Measurements from ENCODE around the gene MYO7A. TPM values are rescaled to one million over a fixed set of nuclear protein-coding genes. Genes with fewer than 3 reads are reported as not detected.

MYO7A gene
- polyA plus RNA-seq, 1 donor (not counting 4 experiments of a cell fraction or from before 2014, with no cell fraction given), result 0.75 TPM

- no peak for FAIRE-seq
- no peaks in the 10 kb centered on the region for H3K79me2 ChIP-seq (ENCODE audit: control insufficient read depth, insufficient read depth, low read length)
Measured at GRCh38 chr11:77140231-77140851, 12.3 kb downstream of the MYO7A start.

GRCh38 chr11:77141034-77141433 lies 13.0 kb downstream of the MYO7A start:
- Histone ChIP-seq H3K79me2 (ENCODE audit: control insufficient read depth, insufficient read depth, low read length) (no peaks in the 10 kb centered on the region), H3K4me2 (ENCODE audit: control insufficient read depth, extremely low read depth, insufficient read depth, low read depth, low read length) (no peak overlapping the region), H3K4me1 (ENCODE audit: control insufficient read depth, extremely low read depth, insufficient read depth, low read length) (no peaks in the 10 kb centered on the region), H2AFZ (ENCODE audit: control insufficient read depth, low read length) (no peak overlapping the region), H3K36me3 (ENCODE audit: control insufficient read depth in 2 of 2, extremely low read depth in 1 of 2, insufficient read depth in 2 of 2, low read length in 2 of 2) (no peaks in the 10 kb centered on the region), H4K20me1 (ENCODE audit: control insufficient read depth, extremely low read depth, insufficient read depth, low read length) (no peaks in the 10 kb centered on the region), H3K9me3 (ENCODE audit: control insufficient read depth, low read depth, low read length) (no peaks in the 10 kb centered on the region), H3K27me3 (ENCODE audit: control insufficient read depth, extremely low read depth, insufficient read depth, low read length) (peaks cover 25% of the 10 kb centered on the region), H3K9me1 (ENCODE audit: control insufficient read depth, extremely low read depth, insufficient read depth, low read length) (no peaks in the 10 kb centered on the region), H3K9ac (ENCODE audit: control insufficient read depth, extremely low read depth, insufficient read depth, low read length) (no peak overlapping the region), H3K4me3 (ENCODE audit: control insufficient read depth in 2 of 3, extremely low read depth in 1 of 3, insufficient read depth in 2 of 3, low read depth in 1 of 3, low read length in 3 of 3) (no peak overlapping the region), H3K27ac (ENCODE audit: control insufficient read depth, insufficient read depth, low read length) (no peak overlapping the region)
- no peak for FAIRE-seq
- dilution Hi-C loops (cut with MboI; ENCODE audit: extremely low pct_ligation_motif_present, low sequenced_read_pairs), result no loop called here
- no peak for DNase-seq (ENCODE audit: low read depth, low spot score)
- no peak for TF ChIP-seq CTCF (optimal IDR thresholded peaks at IDR 0.05 in 1 of 3, IDR thresholded peaks at IDR 0.05 in 1 of 3, conservative IDR thresholded peaks at IDR 0.05 in 1 of 3; ENCODE audit: extremely low read depth in 1 of 3, insufficient read depth in 2 of 3, low read length in 3 of 3)
- TF ChIP-seq EZH2 (IDR thresholded peaks at IDR 0.05; ENCODE audit: low read length), result no peak

More at GRCh38 chr11:77140231-77140851, 12.3 kb downstream of the MYO7A start:
- no peaks in the 10 kb centered on the region for H3K9me1 ChIP-seq (ENCODE audit: control insufficient read depth, extremely low read depth, insufficient read depth, low read length)
- no peak overlapping the region for H3K27ac ChIP-seq (ENCODE audit: control insufficient read depth, insufficient read depth, low read length)
- DNase-seq (ENCODE audit: low read depth, low spot score), result no peak
- H3K27me3 ChIP-seq (ENCODE audit: control insufficient read depth, extremely low read depth, insufficient read depth, low read length), result peaks cover 23% of the 10 kb centered on the region
- no peaks in the 10 kb centered on the region for H3K36me3 ChIP-seq (ENCODE audit: control insufficient read depth in 2 of 2, extremely low read depth in 1 of 2, insufficient read depth in 2 of 2, low read length in 2 of 2)
- no peaks in the 10 kb centered on the region for H3K4me1 ChIP-seq (ENCODE audit: control insufficient read depth, extremely low read depth, insufficient read depth, low read length)
- H3K9ac ChIP-seq (ENCODE audit: control insufficient read depth, extremely low read depth, insufficient read depth, low read length), result no peak overlapping the region
- no peak overlapping the region for H3K4me2 ChIP-seq (ENCODE audit: control insufficient read depth, extremely low read depth, insufficient read depth, low read depth, low read length)
- H3K9me3 ChIP-seq (ENCODE audit: control insufficient read depth, low read depth, low read length), result no peaks in the 10 kb centered on the region
- no peak overlapping the region for H3K4me3 ChIP-seq (ENCODE audit: control insufficient read depth in 2 of 3, extremely low read depth in 1 of 3, insufficient read depth in 2 of 3, low read depth in 1 of 3, low read length in 3 of 3)
- no peaks in the 10 kb centered on the region for H4K20me1 ChIP-seq (ENCODE audit: control insufficient read depth, extremely low read depth, insufficient read depth, low read length)
- dilution Hi-C loops (cut with MboI; ENCODE audit: extremely low pct_ligation_motif_present, low sequenced_read_pairs), result no loop called here
- no peak overlapping the region for H2AFZ ChIP-seq (ENCODE audit: control insufficient read depth, low read length)
- TF ChIP-seq CTCF (optimal IDR thresholded peaks at IDR 0.05 in 1 of 3, IDR thresholded peaks at IDR 0.05 in 1 of 3, conservative IDR thresholded peaks at IDR 0.05 in 1 of 3; ENCODE audit: extremely low read depth in 1 of 3, insufficient read depth in 2 of 3, low read length in 3 of 3), result no peak
- no peak for TF ChIP-seq EZH2 (IDR thresholded peaks at IDR 0.05; ENCODE audit: low read length)

Measured in keratinocyte (primary cell).